Esophagus muscularis mucosa (tissue), 4 donors: ENCODE results near the gene TBC1D9. TPM values are rescaled to one million over a fixed set of nuclear protein-coding genes. Genes with fewer than 3 reads are reported as not detected.

ENCODE experiments used
- DNase-seq: peaks from one replicate; pipeline ENCODE4 v3.0.0-alpha.2; 2017; ENCODE audit errors: extremely low spot score
- H3K27ac ChIP-seq, 4 donors: fragments of 200-600 bp; sonication (generic); replicated peaks in 1 of 4; 1 replicate in 3 of 4; 2 replicates in 1 of 4; pipeline ENCODE4 v1.5.1; 2016 to 2019; ENCODE audit warnings: mild to moderate bottlenecking in 1 of 4
- H3K27me3 ChIP-seq, 4 donors: fragments of 200-600 bp; sonication (generic); one replicate each; pipeline versions ENCODE4 v1.5.1 to v1.6.0; 2016 to 2019
- H3K36me3 ChIP-seq, 4 donors: fragments of 200-600 bp; sonication (generic); one replicate each; pipeline ENCODE4 v1.5.1; 2016 to 2019
- H3K4me1 ChIP-seq, 4 donors: fragments of 200-600 bp; sonication (generic); one replicate each; pipeline ENCODE4 v1.5.1; 2016 to 2019
- H3K4me3 ChIP-seq, 4 donors: fragments of 200-600 bp; sonication (generic); 1 replicate in 2 of 4; 2 replicates in 2 of 4; pipeline ENCODE4 v1.5.1; 2016 to 2019; ENCODE audit warnings: mild to moderate bottlenecking in 4 of 4, moderate library complexity in 1 of 4
- H3K9me3 ChIP-seq, 4 donors: fragments of 200-600 bp; sonication (generic); 1 replicate in 3 of 4; 2 replicates in 1 of 4; pipeline ENCODE4 v1.5.1; 2016 to 2019
- EP300 ChIP-seq: sonication (generic); formaldehyde crosslinking; IDR thresholded peaks from one replicate; pipeline ENCODE4 v1.6.1; 2017; ENCODE audit warnings: antibody characterized with exemption
- POLR2A ChIP-seq: fragments of 450-650 bp; IDR thresholded peaks from one replicate; pipeline ENCODE4 v1.6.1; 2017; ENCODE audit warnings: antibody characterized with exemption, moderate library complexity, mild to moderate bottlenecking, low read depth
- POLR2AphosphoS5 ChIP-seq, 2 donors: sonication (generic); formaldehyde crosslinking; IDR thresholded peaks; one replicate each; pipeline ENCODE4 v1.6.1; 2017; ENCODE audit warnings: antibody characterized with exemption in 2 of 2
- WGBS: methylation state at CpG from one replicate; pipeline ENCODE4 v1.1.5; 2018; 5-methylcytosine and 5-hydroxymethylcytosine counted together
- intact Hi-C: fragments of 100-400 bp; cut with DNase I; formaldehyde crosslinking; loops from one replicate; pipeline ENCODE4 v1.15.1; 2023
- total RNA-seq, 4 donors: library from RNA; depleted of rRNA; stranded (reverse); fragments of >200 nt; gene quantifications; one replicate each; pipeline versions ENCODE4 v1.1.0 to v1.2.1, GENCODE V29; 2016
- TF ChIP-seq, protein P1 (sequence below), 3 experiments: fragments of 200-600 bp in 2 of 3; fragments of 450-650 bp in 1 of 3; sonication (generic) in 2 of 3; IDR thresholded peaks; one replicate each; pipeline ENCODE4 v1.5.1; 2017 to 2019; ENCODE audit warnings: antibody characterized with exemption in 3 of 3, mild to moderate bottlenecking in 2 of 3, moderate library complexity in 1 of 3

Gene TBC1D9
- total RNA-seq, 4 donors from 2014 or later = 15.4 to 23.8 (median 21.3) TPM

DNA sequence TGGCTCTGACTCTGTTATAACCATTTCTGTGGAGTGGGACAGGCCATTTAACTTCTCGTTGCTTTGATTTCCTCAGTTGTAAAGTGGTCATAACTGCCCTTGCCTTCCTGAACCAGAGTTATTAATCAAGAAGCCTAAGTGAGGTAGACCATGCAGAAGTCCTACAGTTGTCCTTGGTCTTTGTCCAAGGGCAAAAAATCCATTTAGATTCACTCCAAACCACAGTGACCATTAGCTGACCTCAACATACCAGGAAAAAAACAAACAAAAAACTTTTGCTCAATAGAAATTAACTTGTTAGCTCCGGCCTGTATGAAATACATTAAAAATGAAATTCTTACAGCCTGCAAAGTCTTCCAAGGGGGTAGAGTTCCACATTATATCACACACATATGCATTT, 52.7 kb downstream of the TBC1D9 start:
- Histone ChIP-seq H3K36me3 (peaks cover 0 to 16% (median 8%) of the 10 kb centered on the region in 4 donors), H3K4me3 (no peak overlapping the region), H3K27me3 (no peaks in the 10 kb centered on the region), H3K9me3 (no peaks in the 10 kb centered on the region), H3K4me1 (peaks cover 0 to 13% (median 4%) of the 10 kb centered on the region in 4 donors), H3K27ac (no peak overlapping the region)
- 69% methylated on average over 2 of the region's 2 CpGs for WGBS
- intact Hi-C loops = no loop called here
- TF ChIP-seq POLR2AphosphoS5 (IDR thresholded peaks at IDR 0.05) (no peak), POLR2A (no peak), EP300 (no peak)
- TF ChIP-seq, protein P1, sequence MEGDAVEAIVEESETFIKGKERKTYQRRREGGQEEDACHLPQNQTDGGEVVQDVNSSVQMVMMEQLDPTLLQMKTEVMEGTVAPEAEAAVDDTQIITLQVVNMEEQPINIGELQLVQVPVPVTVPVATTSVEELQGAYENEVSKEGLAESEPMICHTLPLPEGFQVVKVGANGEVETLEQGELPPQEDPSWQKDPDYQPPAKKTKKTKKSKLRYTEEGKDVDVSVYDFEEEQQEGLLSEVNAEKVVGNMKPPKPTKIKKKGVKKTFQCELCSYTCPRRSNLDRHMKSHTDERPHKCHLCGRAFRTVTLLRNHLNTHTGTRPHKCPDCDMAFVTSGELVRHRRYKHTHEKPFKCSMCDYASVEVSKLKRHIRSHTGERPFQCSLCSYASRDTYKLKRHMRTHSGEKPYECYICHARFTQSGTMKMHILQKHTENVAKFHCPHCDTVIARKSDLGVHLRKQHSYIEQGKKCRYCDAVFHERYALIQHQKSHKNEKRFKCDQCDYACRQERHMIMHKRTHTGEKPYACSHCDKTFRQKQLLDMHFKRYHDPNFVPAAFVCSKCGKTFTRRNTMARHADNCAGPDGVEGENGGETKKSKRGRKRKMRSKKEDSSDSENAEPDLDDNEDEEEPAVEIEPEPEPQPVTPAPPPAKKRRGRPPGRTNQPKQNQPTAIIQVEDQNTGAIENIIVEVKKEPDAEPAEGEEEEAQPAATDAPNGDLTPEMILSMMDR (IDR thresholded peaks at IDR 0.05) = no peak
- no peak for DNase-seq

DNA sequence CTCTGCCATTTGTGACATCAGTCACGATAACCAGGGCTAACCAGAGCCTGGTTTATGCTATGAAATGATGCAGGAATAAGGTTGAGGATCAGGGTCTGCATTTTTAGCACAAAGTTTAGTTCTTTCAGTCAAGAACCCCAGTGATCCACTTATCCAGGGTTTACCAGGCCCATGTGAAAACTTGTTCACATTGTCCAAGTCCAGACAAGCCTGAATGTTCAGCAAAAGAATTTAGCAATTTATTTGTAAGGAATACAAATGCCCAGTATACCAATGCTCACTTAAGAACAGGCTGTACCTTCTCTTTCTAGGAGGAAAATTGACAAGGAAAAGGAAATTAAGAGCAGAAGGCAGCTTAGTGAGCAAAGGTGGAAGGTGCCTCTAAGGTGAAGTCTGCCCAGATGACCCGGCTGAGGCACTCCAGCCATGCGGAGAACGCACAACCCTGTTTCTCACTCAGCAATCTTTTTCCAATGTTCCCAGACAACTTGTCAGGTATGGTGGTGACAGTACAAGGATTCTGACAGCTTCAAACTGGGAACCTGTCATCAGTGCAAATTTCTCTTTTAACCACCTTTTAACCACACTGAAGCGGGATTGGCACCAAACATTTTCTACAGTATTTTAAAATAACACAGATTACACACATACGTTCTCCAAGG, 54.0 kb downstream of the TBC1D9 start:
- DNase-seq = peak; percentile 31
- H3K9me3 ChIP-seq = no peaks in the 10 kb centered on the region
- H3K27ac ChIP-seq = no peak overlapping the region
- no peaks in the 10 kb centered on the region for H3K27me3 ChIP-seq
- TF ChIP-seq POLR2A = no peak
- TF ChIP-seq EP300 = no peak
- TF ChIP-seq POLR2AphosphoS5 (IDR thresholded peaks at IDR 0.05) = no peak
- TF ChIP-seq, protein P1 (IDR thresholded peaks at IDR 0.05) = no peak
- H3K4me1 ChIP-seq = peaks cover 0 to 13% (median 4%) of the 10 kb centered on the region in 4 donors
- peaks cover 0 to 16% (median 8%) of the 10 kb centered on the region in 4 donors for H3K36me3 ChIP-seq
- 94% methylated on average over 6 of the region's 6 CpGs for WGBS
- H3K4me3 ChIP-seq = no peak overlapping the region
- intact Hi-C loops = no loop called here

- Histone ChIP-seq H3K4me3 (no peak overlapping the region), H3K36me3 (peaks cover 0 to 16% (median 8%) of the 10 kb centered on the region in 4 donors), H3K9me3 (no peaks in the 10 kb centered on the region), H3K4me1 (peaks cover 0 to 13% (median 4%) of the 10 kb centered on the region in 4 donors), H3K27ac (no peak overlapping the region), H3K27me3 (no peaks in the 10 kb centered on the region)
- intact Hi-C loops = no loop called here
- peak; percentile 39 for DNase-seq
- WGBS = 90% methylated on average over 6 of the region's 6 CpGs
- TF ChIP-seq, protein P1 (IDR thresholded peaks at IDR 0.05) = no peak
- TF ChIP-seq EP300 (no peak), POLR2AphosphoS5 (IDR thresholded peaks at IDR 0.05) (no peak), POLR2A (no peak)
Observed at GRCh38 chr4:140701071-140701470, 55.1 kb downstream of the TBC1D9 start.

GRCh38 chr4:140697709-140698560, 58.2 kb downstream of the TBC1D9 start:
- Histone ChIP-seq H3K4me1 (peaks cover 0 to 20% (median under 1%) of the 10 kb centered on the region in 4 donors), H3K27me3 (no peaks in the 10 kb centered on the region), H3K4me3 (no peak overlapping the region), H3K27ac (no peak overlapping the region), H3K36me3 (peaks cover 0 to 16% (median 8%) of the 10 kb centered on the region in 4 donors), H3K9me3 (no peaks in the 10 kb centered on the region)
- TF ChIP-seq EP300 (no peak), POLR2A (no peak), POLR2AphosphoS5 (IDR thresholded peaks at IDR 0.05) (no peak)
- TF ChIP-seq, protein P1 (IDR thresholded peaks at IDR 0.05) = no peak
- DNase-seq = no peak
- WGBS = 87% methylated on average over 16 of the region's 16 CpGs
- intact Hi-C loops = no loop called here
